Measurements from ENCODE around the gene ODAD3.

Gene ODAD3

GRCh38 chr19:11405846-11406643 lies 28.9 kb downstream of the ODAD3 start:
- TF ChIP-seq CTCF (IDR thresholded peaks at IDR 0.05; ENCODE audit: low read depth, low read length), result peak; percentile 18
- DNase-seq (ENCODE audit: extremely low read depth, low read depth), result no peak

- DNase-seq (ENCODE audit: extremely low read depth, low read depth), result no peak
- TF ChIP-seq CTCF (IDR thresholded peaks at IDR 0.05; ENCODE audit: low read depth, low read length), result no peak
Observed at GRCh38 chr19:11404588-11405222, 30.2 kb downstream of the ODAD3 start.

GRCh38 chr19:11401808-11402543 lies 32.9 kb downstream of the ODAD3 start:
- no peak for DNase-seq (ENCODE audit: extremely low read depth, low read depth)
- TF ChIP-seq CTCF (IDR thresholded peaks at IDR 0.05; ENCODE audit: low read depth, low read length), result no peak

- TF ChIP-seq CTCF (IDR thresholded peaks at IDR 0.05; ENCODE audit: low read depth, low read length), result no peak
- no peak for DNase-seq (ENCODE audit: extremely low read depth, low read depth)
Observed at GRCh38 chr19:11400798-11401197, 34.1 kb downstream of the ODAD3 start.

- TF ChIP-seq CTCF (IDR thresholded peaks at IDR 0.05; ENCODE audit: low read depth, low read length), result no peak
- DNase-seq (ENCODE audit: extremely low read depth, low read depth), result no peak
Observed at GRCh38 chr19:11399667-11400066, 35.3 kb downstream of the ODAD3 start.

GRCh38 chr19:11397089-11397610 lies 37.8 kb downstream of the ODAD3 start:
- no peak for TF ChIP-seq CTCF (IDR thresholded peaks at IDR 0.05; ENCODE audit: low read depth, low read length)

More at GRCh38 chr19:11397089-11397610, 37.8 kb downstream of the ODAD3 start:
- DNase-seq (ENCODE audit: extremely low read depth, low read depth), result no peak
